ENCODE results near the gene ANKFY1.

DNA sequence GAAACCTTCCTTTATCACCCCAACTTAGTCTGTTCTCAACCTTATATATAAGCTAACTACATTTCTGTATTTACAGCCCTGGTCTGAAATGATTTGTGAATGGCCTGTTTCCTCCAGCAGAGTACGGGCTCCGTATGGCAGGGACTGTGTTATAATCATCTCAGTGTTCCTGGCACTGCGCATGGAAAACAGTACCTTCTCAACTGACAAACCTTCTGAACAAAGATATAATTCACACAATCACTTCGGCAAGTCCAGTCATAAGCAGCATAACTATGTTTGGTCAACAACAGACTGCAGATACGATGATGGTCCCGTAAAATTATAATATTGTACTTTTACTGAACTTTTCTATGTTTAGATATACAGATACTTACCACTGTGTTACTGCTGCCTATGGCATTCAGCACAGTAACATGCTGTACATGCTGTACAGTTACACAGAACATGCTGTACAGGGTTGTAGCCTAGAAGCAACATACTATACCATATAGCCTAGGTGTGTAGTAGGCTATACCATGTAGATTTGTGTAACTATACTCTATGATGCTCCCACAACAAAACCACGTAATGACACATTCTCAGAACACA is 30.0 kb downstream of the ANKFY1 start:
- TF ChIP-seq, protein P1, sequence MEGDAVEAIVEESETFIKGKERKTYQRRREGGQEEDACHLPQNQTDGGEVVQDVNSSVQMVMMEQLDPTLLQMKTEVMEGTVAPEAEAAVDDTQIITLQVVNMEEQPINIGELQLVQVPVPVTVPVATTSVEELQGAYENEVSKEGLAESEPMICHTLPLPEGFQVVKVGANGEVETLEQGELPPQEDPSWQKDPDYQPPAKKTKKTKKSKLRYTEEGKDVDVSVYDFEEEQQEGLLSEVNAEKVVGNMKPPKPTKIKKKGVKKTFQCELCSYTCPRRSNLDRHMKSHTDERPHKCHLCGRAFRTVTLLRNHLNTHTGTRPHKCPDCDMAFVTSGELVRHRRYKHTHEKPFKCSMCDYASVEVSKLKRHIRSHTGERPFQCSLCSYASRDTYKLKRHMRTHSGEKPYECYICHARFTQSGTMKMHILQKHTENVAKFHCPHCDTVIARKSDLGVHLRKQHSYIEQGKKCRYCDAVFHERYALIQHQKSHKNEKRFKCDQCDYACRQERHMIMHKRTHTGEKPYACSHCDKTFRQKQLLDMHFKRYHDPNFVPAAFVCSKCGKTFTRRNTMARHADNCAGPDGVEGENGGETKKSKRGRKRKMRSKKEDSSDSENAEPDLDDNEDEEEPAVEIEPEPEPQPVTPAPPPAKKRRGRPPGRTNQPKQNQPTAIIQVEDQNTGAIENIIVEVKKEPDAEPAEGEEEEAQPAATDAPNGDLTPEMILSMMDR (IDR thresholded peaks at IDR 0.05) = no peak
- TF ChIP-seq POLR2A (IDR thresholded peaks at IDR 0.05) = no peak
- TF ChIP-seq POLR2AphosphoS5 (IDR thresholded peaks at IDR 0.05) = peak; percentile 34 to 72 (median 59)
- TF ChIP-seq EP300 (IDR thresholded peaks at IDR 0.05; ENCODE audit: low read depth) = peak; percentile 63
